Mammary epithelial cell (primary cell): ENCODE measurements around the gene UBL4B.

Source experiments
- EZH2 ChIP-seq: IDR thresholded peaks from 2 replicates; pipeline ENCODE4 v1.6.1; 2012; ENCODE audit warnings: low read length, inconsistent platforms, borderline replicate concordance
- TF ChIP-seq, protein P1 (sequence below), 2 donors: IDR thresholded peaks in 1 of 2; conservative IDR thresholded peaks in 1 of 2; 2 replicates each; pipeline ENCODE4 v1.5.1; 2011 to 2012; ENCODE audit warnings: inconsistent platforms in 2 of 2, low read length in 2 of 2, mild to moderate bottlenecking in 2 of 2, control low read depth in 1 of 2, low read depth in 1 of 2; ENCODE audit not compliant: insufficient read depth in 1 of 2; ENCODE audit errors: extremely low read depth in 1 of 2

DNA sequence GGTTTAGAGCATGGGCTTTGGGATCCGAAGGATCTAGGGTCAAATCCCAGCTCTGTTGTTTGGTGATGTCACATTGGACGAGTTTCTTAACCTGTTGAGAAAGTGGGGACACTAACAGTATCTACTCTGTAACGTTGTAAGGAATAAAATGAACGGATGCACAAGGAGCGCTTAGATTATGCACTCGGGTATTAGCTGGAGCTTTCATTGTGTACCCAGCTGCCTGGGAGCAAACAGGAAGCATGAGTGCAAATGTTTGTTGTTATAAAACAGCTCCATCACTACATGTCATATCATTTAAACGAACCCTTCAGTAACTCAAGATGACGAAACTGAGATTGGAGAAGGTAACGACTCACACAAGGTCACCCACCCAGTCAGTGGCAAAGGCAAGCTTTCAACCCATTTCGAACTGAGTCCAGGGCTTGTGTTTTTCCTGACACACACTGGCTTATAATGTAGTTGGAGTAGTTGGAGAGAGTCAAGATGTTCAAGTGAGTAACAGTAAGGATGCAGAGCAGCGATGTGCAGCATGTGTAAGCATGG is 21.9 kb downstream of the UBL4B start:
- TF ChIP-seq EZH2 = no peak
- TF ChIP-seq, protein P1, sequence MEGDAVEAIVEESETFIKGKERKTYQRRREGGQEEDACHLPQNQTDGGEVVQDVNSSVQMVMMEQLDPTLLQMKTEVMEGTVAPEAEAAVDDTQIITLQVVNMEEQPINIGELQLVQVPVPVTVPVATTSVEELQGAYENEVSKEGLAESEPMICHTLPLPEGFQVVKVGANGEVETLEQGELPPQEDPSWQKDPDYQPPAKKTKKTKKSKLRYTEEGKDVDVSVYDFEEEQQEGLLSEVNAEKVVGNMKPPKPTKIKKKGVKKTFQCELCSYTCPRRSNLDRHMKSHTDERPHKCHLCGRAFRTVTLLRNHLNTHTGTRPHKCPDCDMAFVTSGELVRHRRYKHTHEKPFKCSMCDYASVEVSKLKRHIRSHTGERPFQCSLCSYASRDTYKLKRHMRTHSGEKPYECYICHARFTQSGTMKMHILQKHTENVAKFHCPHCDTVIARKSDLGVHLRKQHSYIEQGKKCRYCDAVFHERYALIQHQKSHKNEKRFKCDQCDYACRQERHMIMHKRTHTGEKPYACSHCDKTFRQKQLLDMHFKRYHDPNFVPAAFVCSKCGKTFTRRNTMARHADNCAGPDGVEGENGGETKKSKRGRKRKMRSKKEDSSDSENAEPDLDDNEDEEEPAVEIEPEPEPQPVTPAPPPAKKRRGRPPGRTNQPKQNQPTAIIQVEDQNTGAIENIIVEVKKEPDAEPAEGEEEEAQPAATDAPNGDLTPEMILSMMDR (conservative IDR thresholded peaks at IDR 0.05 in 1 of 2, IDR thresholded peaks at IDR 0.05 in 1 of 2; ENCODE audit: extremely low read depth in 1 of 2, insufficient read depth in 1 of 2, low read depth in 1 of 2, low read length in 2 of 2) = no peak
